Trophoblast cell (in vitro differentiated cells and primary cell): Measurements from ENCODE around the gene CLDN17.

ENCODE experiments used
- DNase-seq, 2 donors: peaks; one replicate each; pipeline ENCODE4 v3.0.0-alpha.2; 2016
- H2AFZ ChIP-seq: 2 replicates; pipeline ENCODE4 v1.6.1; 2013; ENCODE audit warnings: low read length, moderate library complexity, mild to moderate bottlenecking; ENCODE audit not compliant: insufficient read depth, poor library complexity
- H2AK5ac ChIP-seq: 2 replicates; pipeline ENCODE4 v1.6.1; 2013; ENCODE audit warnings: mild to moderate bottlenecking, low read length
- H2BK120ac ChIP-seq: 2 replicates; pipeline ENCODE4 v1.6.1; 2013; ENCODE audit warnings: low read length, mild to moderate bottlenecking, moderate library complexity; ENCODE audit not compliant: insufficient read depth, poor library complexity
- H2BK12ac ChIP-seq: 2 replicates; pipeline ENCODE4 v1.6.1; 2013; ENCODE audit warnings: mild to moderate bottlenecking, low read length, moderate library complexity
- H2BK5ac ChIP-seq: 2 replicates; pipeline ENCODE4 v1.6.1; 2013; ENCODE audit warnings: low read length, low read depth, moderate library complexity, mild to moderate bottlenecking; ENCODE audit not compliant: poor library complexity
- H3K14ac ChIP-seq: 2 replicates; pipeline ENCODE4 v1.6.1; 2013; ENCODE audit warnings: mild to moderate bottlenecking, low read length
- H3K18ac ChIP-seq: 2 replicates; pipeline ENCODE4 v1.6.1; 2013; ENCODE audit warnings: mild to moderate bottlenecking, low read length
- H3K23ac ChIP-seq: 2 replicates; pipeline ENCODE4 v1.6.1; 2013; ENCODE audit warnings: low read length
- H3K27ac ChIP-seq: 2 replicates; pipeline ENCODE4 v1.5.1; 2013; ENCODE audit warnings: low read depth, mild to moderate bottlenecking, inconsistent platforms, low read length, moderate library complexity
- H3K27me3 ChIP-seq: 2 replicates; pipeline ENCODE4 v1.6.1; 2013; ENCODE audit warnings: inconsistent platforms, mild to moderate bottlenecking, low read length, moderate library complexity; ENCODE audit not compliant: insufficient read depth
- H3K36me3 ChIP-seq, 2 experiments: 1 replicate in 1 of 2; 2 replicates in 1 of 2; pipeline ENCODE4 v1.6.1; 2013; ENCODE audit warnings: low read length in 2 of 2, mild to moderate bottlenecking in 2 of 2, moderate library complexity in 1 of 2; ENCODE audit not compliant: insufficient read depth in 2 of 2, control insufficient read depth in 1 of 2
- H3K4ac ChIP-seq: 2 replicates; pipeline ENCODE4 v1.6.1; 2013; ENCODE audit warnings: low read depth, mild to moderate bottlenecking, low read length, moderate library complexity
- H3K4me1 ChIP-seq, 2 experiments: 1 replicate in 1 of 2; 2 replicates in 1 of 2; pipeline ENCODE4 v1.6.1; 2013; ENCODE audit warnings: low read length in 2 of 2, mild to moderate bottlenecking in 2 of 2, moderate library complexity in 1 of 2; ENCODE audit not compliant: insufficient read depth in 2 of 2, control insufficient read depth in 1 of 2
- H3K4me2 ChIP-seq: 2 replicates; pipeline ENCODE4 v1.6.1; 2013; ENCODE audit warnings: inconsistent platforms, mild to moderate bottlenecking, low read length, moderate library complexity
- H3K4me3 ChIP-seq: 2 replicates; pipeline ENCODE4 v1.5.1; 2013; ENCODE audit warnings: mild to moderate bottlenecking, low read depth, low read length, inconsistent platforms
- H3K79me1 ChIP-seq: one replicate; pipeline ENCODE4 v1.6.1; 2013; ENCODE audit warnings: low read length
- H3K79me2 ChIP-seq: 2 replicates; pipeline ENCODE4 v1.6.1; 2013; ENCODE audit warnings: low read length, mild to moderate bottlenecking; ENCODE audit not compliant: control insufficient read depth, insufficient read depth, poor library complexity
- H3K9ac ChIP-seq: 2 replicates; pipeline ENCODE4 v1.6.1; 2013; ENCODE audit warnings: mild to moderate bottlenecking, low read length
- H3K9me3 ChIP-seq: 2 replicates; pipeline ENCODE4 v1.6.1; 2013; ENCODE audit warnings: low read depth, mild to moderate bottlenecking, control low read depth, inconsistent platforms, low read length; ENCODE audit not compliant: insufficient read depth
- H4K12ac ChIP-seq: 2 replicates; pipeline ENCODE4 v1.6.1; 2013; ENCODE audit warnings: low read depth, mild to moderate bottlenecking, low read length, moderate library complexity
- H4K8ac ChIP-seq: 2 replicates; pipeline ENCODE4 v1.6.1; 2013; ENCODE audit warnings: low read depth, mild to moderate bottlenecking, low read length, moderate library complexity
- H4K91ac ChIP-seq: one replicate; pipeline ENCODE4 v1.6.1; 2013; ENCODE audit warnings: low read depth, mild to moderate bottlenecking, low read length, moderate library complexity
- WGBS: extraction: QIAGEN DNeasy Blood & Tissue Kit; methylation state at CpG from one replicate; pipeline ENCODE4 v1.1.7; 2013; ENCODE audit warnings: missing lambda C conversion rate; ENCODE audit not compliant: insufficient read length, insufficient coverage; ENCODE audit errors: extremely low coverage; 5-methylcytosine and 5-hydroxymethylcytosine counted together

The CLDN17 gene

GRCh38 chr21:30152792-30153191 is 13.8 kb downstream of the CLDN17 start:
- no peak overlapping the region for H3K4ac ChIP-seq
- no peaks in the 10 kb centered on the region for H3K36me3 ChIP-seq
- H3K14ac ChIP-seq: no peak overlapping the region
- no peak overlapping the region for H2BK120ac ChIP-seq
- no peak overlapping the region for H3K27ac ChIP-seq
- no peak overlapping the region for H3K18ac ChIP-seq
- H3K79me2 ChIP-seq: no peaks in the 10 kb centered on the region
- H4K91ac ChIP-seq: no peak overlapping the region
- no peaks in the 10 kb centered on the region for H3K79me1 ChIP-seq
- no peak overlapping the region for H4K12ac ChIP-seq
- no peaks in the 10 kb centered on the region for H3K27me3 ChIP-seq
- no peak overlapping the region for H3K4me3 ChIP-seq
- H2BK12ac ChIP-seq: no peak overlapping the region
- no peaks in the 10 kb centered on the region for H3K9me3 ChIP-seq
- H3K9ac ChIP-seq: no peak overlapping the region
- H2BK5ac ChIP-seq: no peak overlapping the region
- no peak overlapping the region for H4K8ac ChIP-seq
- no peak overlapping the region for H2AK5ac ChIP-seq
- H2AFZ ChIP-seq: no peak overlapping the region
- no peak overlapping the region for H3K4me2 ChIP-seq
- DNase-seq: no peak
- H3K23ac ChIP-seq: no peak overlapping the region
- H3K4me1 ChIP-seq: no peaks in the 10 kb centered on the region

- no peaks in the 10 kb centered on the region for H3K27me3 ChIP-seq
- H3K4ac ChIP-seq: no peak overlapping the region
- H3K9me3 ChIP-seq: no peaks in the 10 kb centered on the region
- no peaks in the 10 kb centered on the region for H3K79me2 ChIP-seq
- no peaks in the 10 kb centered on the region for H3K4me1 ChIP-seq
- no peak overlapping the region for H2BK5ac ChIP-seq
- DNase-seq: peak in 1 of 2 donors; percentile 79
- H4K12ac ChIP-seq: no peak overlapping the region
- no peak overlapping the region for H3K27ac ChIP-seq
- H4K91ac ChIP-seq: no peak overlapping the region
- no peak overlapping the region for H3K9ac ChIP-seq
- no peak overlapping the region for H3K14ac ChIP-seq
- no peak overlapping the region for H2AK5ac ChIP-seq
- H4K8ac ChIP-seq: no peak overlapping the region
- H3K4me3 ChIP-seq: no peak overlapping the region
- H3K23ac ChIP-seq: no peak overlapping the region
- no peaks in the 10 kb centered on the region for H3K79me1 ChIP-seq
- H3K18ac ChIP-seq: no peak overlapping the region
- no peak overlapping the region for H2BK12ac ChIP-seq
- WGBS: no CpG with 5 or more reads among the region's 1 CpG
- no peak overlapping the region for H3K4me2 ChIP-seq
- H3K36me3 ChIP-seq: no peaks in the 10 kb centered on the region
- H2AFZ ChIP-seq: no peak overlapping the region
- no peak overlapping the region for H2BK120ac ChIP-seq
These were observed 17.7 kb downstream of the CLDN17 start for GRCh38 chr21:30148906-30149305.

GRCh38 chr21:30146558-30147282 is 19.9 kb downstream of the CLDN17 start:
- H3K27ac ChIP-seq: no peak overlapping the region
- H2BK5ac ChIP-seq: no peak overlapping the region
- H2BK120ac ChIP-seq: no peak overlapping the region
- H3K4me3 ChIP-seq: no peak overlapping the region
- no peak overlapping the region for H3K4ac ChIP-seq
- no peak overlapping the region for H4K91ac ChIP-seq
- H3K27me3 ChIP-seq: no peaks in the 10 kb centered on the region
- no peak overlapping the region for H3K18ac ChIP-seq
- no peak overlapping the region for H4K12ac ChIP-seq
- no peak overlapping the region for H3K14ac ChIP-seq
- H3K36me3 ChIP-seq: no peaks in the 10 kb centered on the region
- no peaks in the 10 kb centered on the region for H3K4me1 ChIP-seq
- no peaks in the 10 kb centered on the region for H3K79me1 ChIP-seq
- no peak overlapping the region for H2BK12ac ChIP-seq
- H3K23ac ChIP-seq: no peak overlapping the region
- WGBS: no CpG with 5 or more reads among the region's 16 CpGs
- H2AK5ac ChIP-seq: no peak overlapping the region
- peak overlapping the region; percentile 54 for H4K8ac ChIP-seq
- no peak overlapping the region for H3K4me2 ChIP-seq
- no peak overlapping the region for H2AFZ ChIP-seq
- peak; percentile 79 to 92 for DNase-seq
- no peaks in the 10 kb centered on the region for H3K79me2 ChIP-seq
- H3K9ac ChIP-seq: no peak overlapping the region
- no peaks in the 10 kb centered on the region for H3K9me3 ChIP-seq

GRCh38 chr21:30138483-30138882 is 28.1 kb downstream of the CLDN17 start:
- H3K18ac ChIP-seq: no peak overlapping the region
- H3K4me3 ChIP-seq: no peak overlapping the region
- no peak overlapping the region for H3K23ac ChIP-seq
- H2AK5ac ChIP-seq: no peak overlapping the region
- no peak for DNase-seq
- H2AFZ ChIP-seq: no peak overlapping the region
- no peak overlapping the region for H3K4me2 ChIP-seq
- H4K12ac ChIP-seq: no peak overlapping the region
- no peak overlapping the region for H4K8ac ChIP-seq
- no peaks in the 10 kb centered on the region for H3K36me3 ChIP-seq
- no peaks in the 10 kb centered on the region for H3K4me1 ChIP-seq
- no peaks in the 10 kb centered on the region for H3K79me2 ChIP-seq
- H3K79me1 ChIP-seq: no peaks in the 10 kb centered on the region
- H3K27me3 ChIP-seq: no peaks in the 10 kb centered on the region
- no peak overlapping the region for H3K27ac ChIP-seq
- WGBS: no CpG with 5 or more reads among the region's 6 CpGs
- H2BK120ac ChIP-seq: no peak overlapping the region
- H2BK12ac ChIP-seq: no peak overlapping the region
- no peak overlapping the region for H3K9ac ChIP-seq
- H4K91ac ChIP-seq: no peak overlapping the region
- no peak overlapping the region for H3K14ac ChIP-seq
- no peaks in the 10 kb centered on the region for H3K9me3 ChIP-seq
- H2BK5ac ChIP-seq: no peak overlapping the region
- H3K4ac ChIP-seq: no peak overlapping the region
